Measurements from ENCODE around the gene ITGB7.
A peak's percentile ranks its signal among the peaks of the same experiment; 100 is the strongest.
"Not testable (repeated sequence)": the region's sequence is repeated elsewhere in the genome, so short reads cannot be mapped to it uniquely, and the experiment has no call there.

ITGB7 gene

GRCh38 chr12:53176750-53177149, 30.3 kb downstream of the ITGB7 start:
- no peak for DNase-seq

DNA sequence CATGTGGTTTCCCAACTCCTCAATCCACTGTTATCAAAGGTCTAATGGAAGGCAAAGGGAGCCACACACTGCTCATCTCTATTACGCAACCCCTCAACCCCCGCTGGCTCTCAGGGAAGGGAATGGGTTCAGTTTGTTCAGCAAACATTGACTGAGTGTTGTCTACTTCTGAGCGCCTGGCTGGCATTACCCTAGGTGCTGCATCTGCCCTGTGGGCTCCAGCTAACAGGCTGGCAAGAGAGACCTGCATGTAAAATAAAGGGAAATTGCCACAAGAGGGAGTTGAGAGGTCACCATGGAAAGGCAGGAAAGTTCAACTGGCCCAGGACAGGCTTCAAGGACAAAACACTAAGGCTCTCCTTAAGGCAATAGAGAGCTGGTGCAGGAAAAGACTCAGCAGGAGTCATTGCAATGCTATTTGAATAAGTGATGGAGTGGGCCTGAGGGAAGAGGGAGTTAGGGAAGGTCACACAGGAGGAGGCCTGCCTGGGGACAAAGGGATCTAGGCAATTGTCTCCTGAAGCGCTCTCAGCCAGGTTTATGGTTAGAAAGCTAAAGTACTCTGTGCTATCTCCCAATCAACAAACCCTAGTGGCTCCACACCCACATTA, 32.1 kb downstream of the ITGB7 start:
- DNase-seq: peak; percentile 93

DNA sequence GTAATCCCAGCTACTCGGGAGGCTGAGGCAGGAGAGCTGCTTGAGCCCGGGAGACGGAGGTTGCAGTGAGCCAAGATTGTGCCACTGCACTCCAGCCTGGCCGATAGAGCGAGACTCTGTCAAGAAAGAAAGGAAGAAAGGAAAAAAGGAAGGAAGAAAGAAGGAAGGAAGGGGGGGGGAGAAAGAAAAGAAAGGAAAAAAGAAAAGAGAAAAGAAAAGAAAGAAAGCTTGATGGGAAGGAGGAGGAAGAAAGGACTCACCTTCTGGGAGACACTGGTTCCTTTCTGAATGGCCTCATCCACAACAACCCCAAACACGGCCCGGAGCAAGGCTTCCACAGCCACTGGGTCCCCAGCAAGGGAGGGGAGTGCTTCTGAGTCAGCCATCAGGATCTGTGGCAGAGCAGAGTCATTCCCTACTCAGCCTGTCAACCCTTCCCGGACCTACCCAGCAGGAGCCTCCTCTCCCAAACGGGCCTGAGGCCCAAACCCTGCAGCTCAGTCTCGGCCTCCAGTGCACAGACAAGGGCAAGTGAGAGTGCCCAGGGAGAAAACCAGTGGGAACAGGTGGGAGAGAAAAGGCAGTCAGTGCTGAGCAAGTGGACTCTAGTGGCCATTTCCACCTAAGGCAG, 33.9 kb downstream of the ITGB7 start:
- DNase-seq: no peak

DNA sequence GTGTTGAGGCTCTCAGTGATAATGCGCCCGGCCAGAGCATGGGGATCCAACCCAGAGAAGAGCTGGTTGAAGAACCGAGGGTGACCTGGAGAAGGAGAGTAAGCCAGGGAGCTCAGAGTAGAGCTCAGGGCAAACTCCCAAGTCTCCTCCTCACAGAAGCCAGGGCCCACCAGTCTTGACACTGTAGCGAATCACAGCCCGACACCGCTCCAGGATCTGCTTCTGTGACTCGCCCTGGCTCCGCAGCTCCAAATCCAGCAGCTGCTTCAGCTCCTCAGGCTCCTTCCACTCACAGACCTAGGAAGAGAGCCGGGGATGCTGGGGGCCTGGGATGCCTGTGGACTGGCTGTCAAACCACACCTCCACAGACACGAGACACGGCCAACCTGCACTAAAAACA, 34.7 kb downstream of the ITGB7 start:
- DNase-seq: no peak

DNA sequence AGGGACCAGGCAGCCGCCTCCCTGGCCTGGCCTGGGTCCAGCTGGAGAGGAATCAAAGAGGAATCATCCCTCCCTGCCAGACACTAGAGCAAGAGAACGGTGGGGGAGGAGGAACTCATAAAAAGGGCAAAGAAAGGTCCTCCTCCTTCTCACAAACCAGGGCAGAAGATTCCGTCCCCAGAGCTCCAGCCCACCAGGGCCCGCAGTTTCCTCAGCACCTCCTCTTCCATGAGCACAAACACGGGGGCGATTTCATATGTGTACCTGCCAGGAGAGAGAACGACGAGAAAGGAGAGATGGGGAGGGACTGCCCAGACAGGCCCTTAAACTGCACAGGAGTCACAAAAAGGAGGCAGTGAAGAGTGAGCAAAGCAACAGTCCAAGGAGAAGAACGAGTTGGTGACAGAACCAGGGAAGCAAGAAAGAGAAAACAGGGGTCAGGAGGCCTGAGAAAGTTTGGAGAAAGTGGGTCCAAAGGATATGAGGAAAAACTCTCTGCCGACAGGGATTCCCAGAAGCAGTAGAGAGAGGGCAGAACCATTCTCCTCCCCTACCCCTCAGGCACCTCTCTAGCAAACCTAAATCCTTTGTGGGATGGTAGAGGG, 35.2 kb downstream of the ITGB7 start:
- DNase-seq: no peak

GRCh38 chr12:53170876-53171724, 36.0 kb downstream of the ITGB7 start:
- DNase-seq: no peak

GRCh38 chr12:53170215-53170614, 36.8 kb downstream of the ITGB7 start:
- DNase-seq: no peak

- no peak for DNase-seq
Measured at GRCh38 chr12:53169644-53170043, 37.4 kb downstream of the ITGB7 start.

DNA sequence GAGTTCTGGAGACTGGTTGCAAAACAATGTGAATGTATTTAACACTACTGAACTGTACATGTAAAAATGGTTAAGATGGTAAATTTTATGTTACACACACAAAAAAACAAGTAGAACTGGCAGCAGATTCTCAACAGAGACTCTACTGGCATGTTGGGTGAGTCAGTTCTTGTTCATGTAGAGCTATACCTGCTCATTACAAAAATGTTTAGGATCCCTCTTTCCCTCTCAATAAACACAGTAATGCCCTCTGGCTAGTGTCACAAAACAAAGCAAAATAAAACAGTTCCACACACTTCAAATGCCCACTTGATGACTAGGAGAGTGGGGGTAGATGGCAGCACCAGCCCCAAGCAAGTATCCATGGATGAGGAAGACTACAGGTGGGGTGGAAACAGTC, 40.2 kb downstream of the ITGB7 start:
- DNase-seq: no peak

- not testable (repeated sequence) for DNase-seq
Measured at GRCh38 chr12:53163008-53163407, 44.0 kb downstream of the ITGB7 start.

GRCh38 chr12:53161119-53161911, 45.7 kb downstream of the ITGB7 start:
- DNase-seq: no peak

GRCh38 chr12:53160673-53161072, 46.4 kb downstream of the ITGB7 start:
- DNase-seq: no peak

GRCh38 chr12:53160000-53160399, 47.1 kb downstream of the ITGB7 start:
- DNase-seq: no peak

DNA sequence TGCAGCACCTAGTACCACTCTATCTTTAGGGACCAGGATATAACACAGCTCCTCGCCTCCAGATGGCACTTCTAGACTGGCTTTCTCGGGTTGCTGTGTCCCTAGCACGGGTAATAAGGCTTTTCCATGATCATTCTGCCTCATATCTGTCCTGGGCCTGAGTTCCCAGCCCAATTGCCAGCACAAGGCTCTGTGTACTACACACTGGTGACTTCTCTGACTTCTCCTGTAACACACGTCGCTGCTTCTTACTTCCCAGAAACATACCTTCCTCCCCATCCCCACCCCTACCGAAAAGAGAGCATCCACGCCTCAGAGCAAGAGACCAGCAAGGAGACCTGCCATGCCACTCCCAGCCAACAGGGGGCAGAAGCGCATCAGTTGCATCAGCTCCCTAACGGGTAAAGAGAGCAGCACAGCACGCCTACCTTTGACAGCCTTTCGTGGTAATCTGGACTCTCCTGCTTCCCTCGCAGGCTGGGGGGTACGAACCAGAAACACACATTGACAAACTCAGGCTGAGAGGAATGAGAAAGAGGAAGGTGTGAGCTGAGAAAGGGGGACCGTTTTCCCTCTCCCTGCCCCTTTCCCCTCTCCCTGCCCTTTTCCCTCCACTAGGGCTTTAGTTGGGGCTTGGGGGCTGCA, 47.7 kb downstream of the ITGB7 start:
- DNase-seq: peak; percentile 66

DNA sequence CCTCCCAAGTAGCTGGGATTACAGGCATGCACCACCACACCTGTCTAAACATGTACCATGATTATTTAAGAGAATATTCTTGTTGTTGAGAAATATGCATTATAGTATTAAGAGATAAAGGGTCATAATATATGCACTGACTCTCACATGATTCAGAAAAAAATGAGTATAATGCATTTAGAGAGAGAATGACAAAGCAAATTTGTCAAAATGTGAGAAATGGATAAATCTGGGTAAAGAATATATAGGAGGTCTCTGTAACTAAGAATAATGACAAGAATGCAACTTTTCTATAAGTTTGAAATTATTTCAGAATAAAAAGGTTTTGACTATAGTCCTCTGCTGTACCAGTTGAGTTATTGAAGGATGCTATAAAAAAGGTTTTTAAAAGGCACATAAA, 54.7 kb downstream of the ITGB7 start:
- no peak for DNase-seq

DNA sequence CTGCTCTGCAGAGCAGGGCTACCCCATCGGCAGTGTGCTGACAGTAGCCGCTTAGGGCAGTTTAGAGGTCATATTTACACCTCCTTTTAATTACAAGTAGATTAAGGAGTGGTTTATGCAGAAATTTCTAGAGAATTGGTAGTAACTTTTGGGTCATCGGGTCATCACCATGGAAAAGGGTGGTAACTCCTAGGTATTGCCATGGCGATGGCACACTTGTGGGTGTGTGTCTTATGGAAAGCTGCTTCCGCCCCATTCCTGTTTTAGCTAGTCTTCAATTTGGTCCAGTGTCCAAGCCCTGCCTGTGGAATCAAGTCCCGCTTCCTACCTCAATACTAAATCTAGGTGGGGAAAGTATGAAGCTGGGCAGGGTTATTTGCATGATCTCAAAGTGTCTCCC, 56.0 kb downstream of the ITGB7 start:
- no peak for DNase-seq

GRCh38 chr12:53147653-53148052, 59.4 kb downstream of the ITGB7 start:
- no peak for DNase-seq

GRCh38 chr12:53147181-53147580, 59.9 kb downstream of the ITGB7 start:
- no peak for DNase-seq

DNA sequence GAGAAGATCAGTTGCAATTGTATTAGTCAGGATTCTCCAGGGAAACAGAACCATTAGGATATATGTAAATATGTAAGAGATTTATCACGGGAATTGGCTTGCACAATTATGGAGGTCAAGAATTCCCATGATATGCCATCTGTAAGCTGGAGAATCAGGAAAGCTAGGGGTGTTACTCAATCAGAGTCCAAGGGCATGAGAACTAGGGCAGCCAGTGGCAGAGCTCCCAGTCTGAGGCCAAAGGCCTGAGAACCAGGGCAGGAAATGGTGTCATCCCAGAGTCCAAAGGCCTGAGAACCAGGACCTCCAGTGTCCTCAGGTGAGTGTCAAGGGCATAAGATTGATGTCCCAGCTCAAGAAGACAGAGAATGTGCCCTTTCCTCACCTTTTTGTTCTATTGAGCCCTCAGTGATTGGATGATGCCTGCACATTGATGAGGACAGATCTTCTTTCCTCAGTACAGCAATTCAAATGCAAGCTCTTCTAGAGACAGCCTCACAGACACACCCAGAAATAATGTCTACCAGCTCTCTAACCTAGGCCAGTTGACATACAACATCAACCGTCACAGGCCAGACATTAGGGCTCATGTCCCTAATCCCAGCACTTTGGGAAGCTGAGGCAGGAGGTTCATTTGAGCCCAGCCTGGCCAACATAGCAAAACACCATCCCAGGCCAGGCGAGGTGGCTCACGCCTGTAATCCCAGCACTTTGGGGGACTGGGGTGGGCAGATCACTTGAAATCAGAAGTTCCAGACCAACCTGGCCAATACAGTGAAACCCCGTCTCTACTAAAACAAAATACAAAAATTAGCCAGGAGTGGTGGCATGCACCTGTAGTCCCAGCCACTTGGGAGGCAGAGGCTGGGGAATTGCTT, 61.4 kb downstream of the ITGB7 start:
- DNase-seq: no peak

DNA sequence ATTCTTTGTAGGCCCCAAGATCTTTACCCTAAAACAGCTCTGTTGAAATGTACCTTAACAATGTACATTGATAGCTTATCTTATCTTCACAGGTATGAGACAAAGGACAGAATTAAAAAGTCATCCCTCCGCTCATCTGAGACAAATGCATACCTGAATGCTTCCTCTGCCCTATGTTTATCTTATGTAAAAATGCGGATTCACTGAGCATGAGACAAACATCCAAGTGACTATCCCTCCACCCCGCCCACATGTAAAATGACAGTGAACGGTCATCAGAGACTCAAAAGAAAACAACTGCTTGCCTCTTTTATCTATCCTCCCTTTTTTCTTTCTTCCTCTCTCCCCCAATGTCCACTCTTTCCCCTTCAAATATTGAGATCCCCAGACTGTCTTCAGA, 63.7 kb downstream of the ITGB7 start:
- DNase-seq: no peak
